ENCODE measurements around the gene CELF3. TPM values are rescaled to one million over a fixed set of nuclear protein-coding genes. Genes with fewer than 3 reads are reported as not detected.
"Not testable (repeated sequence)": the region's sequence is repeated elsewhere in the genome, so short reads cannot be mapped to it uniquely, and the experiment has no call there.

CELF3 gene
- polyA plus RNA-seq (ENCODE audit: insufficient read depth in 1 of 5, insufficient read length in 5 of 5, low replicate concordance in 1 of 5) = 1 to 10 TPM in 2 of 5 donors, under 1 TPM in 3; 0.62 to 1.3 (median 0.83) TPM
- long read RNA-seq, donor 1, partial matches to known transcripts = 0 of 9 reads
- long read RNA-seq, donor 1, other reads (novel, unspliced or antisense) = 9 of 9 reads
- long read RNA-seq, donor 2, partial matches to known transcripts = 0 of 1 reads
- long read RNA-seq, donor 2, other reads (novel, unspliced or antisense) = 0 of 1 reads
- long read RNA-seq, donor 3 = 0 reads
- long read RNA-seq, donor 4 = 0 reads
- long read RNA-seq, donor 5 = 0 reads
- long read RNA-seq, donor 6 = 0 reads
- long read RNA-seq, donor 7 = 0 reads
- long read RNA-seq, donor 8 = 0 reads

DNA sequence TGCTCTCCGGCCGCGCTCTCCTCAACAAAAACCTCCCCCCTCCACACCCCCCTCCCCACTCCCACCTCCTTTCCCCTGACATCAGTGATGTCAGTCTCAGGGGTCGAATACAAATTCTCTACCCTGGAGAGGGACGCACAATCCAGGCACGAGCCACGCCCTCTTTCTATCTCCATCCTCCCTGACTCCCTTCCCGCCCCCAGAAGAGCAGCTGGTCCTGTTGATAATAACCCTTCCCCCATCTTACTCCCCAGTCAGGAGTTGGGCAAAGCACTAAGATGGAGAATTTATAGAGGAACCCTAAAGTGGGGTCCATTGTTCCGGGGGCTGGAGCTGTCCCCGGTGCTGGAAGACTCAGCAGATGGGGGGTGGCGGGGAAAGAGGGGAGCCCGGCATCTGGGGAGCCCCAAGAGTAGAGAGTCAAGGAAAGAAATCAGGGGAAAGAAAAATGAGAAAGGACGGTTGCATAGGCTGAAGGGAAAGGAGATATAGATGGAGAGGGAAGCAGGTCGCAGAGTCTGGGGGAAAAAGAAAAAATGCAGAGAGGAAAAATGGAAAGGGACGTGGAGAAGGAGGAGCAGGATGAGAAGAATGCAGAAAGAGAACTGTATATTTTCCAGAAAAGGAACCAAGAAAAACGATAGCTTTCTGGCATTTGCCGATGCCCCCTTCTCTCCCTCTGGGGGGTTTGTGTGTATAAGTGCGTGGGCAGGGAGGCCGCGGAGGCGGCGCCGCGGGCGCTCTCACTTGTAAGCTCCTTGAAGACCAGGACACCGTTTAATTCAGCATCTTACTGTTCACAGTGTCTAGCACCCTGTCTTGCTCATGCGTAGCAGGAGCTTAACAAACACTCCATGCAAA, at the start of gene CELF3:
CELF3 (minus strand) TSS at position 33 of the 861 bp plus-strand sequence. CDS start 783 bp downstream, outside the sequence.
- peak in 1 of 2 donors; percentile 24 for DNase-seq

DNA sequence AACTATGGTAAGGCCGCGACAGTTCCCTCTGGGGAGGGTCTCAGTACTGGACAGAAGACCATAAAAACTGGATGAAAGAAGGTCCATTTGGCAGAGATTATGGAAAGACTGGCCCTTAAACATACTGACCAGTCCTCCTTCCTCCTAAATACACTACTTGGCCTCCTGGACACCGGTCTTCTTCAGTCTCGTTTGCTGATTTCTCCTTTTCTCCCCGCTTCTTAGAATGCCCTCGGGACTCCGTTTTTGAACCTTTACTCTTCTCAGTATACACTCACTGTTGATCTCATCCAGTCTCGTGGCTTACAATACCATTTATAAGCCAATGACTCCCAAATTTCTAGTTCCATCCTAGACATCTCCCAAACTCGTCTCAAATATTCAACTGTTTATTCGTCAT, 47.4 kb upstream of the CELF3 start:
- no peak for DNase-seq

DNA sequence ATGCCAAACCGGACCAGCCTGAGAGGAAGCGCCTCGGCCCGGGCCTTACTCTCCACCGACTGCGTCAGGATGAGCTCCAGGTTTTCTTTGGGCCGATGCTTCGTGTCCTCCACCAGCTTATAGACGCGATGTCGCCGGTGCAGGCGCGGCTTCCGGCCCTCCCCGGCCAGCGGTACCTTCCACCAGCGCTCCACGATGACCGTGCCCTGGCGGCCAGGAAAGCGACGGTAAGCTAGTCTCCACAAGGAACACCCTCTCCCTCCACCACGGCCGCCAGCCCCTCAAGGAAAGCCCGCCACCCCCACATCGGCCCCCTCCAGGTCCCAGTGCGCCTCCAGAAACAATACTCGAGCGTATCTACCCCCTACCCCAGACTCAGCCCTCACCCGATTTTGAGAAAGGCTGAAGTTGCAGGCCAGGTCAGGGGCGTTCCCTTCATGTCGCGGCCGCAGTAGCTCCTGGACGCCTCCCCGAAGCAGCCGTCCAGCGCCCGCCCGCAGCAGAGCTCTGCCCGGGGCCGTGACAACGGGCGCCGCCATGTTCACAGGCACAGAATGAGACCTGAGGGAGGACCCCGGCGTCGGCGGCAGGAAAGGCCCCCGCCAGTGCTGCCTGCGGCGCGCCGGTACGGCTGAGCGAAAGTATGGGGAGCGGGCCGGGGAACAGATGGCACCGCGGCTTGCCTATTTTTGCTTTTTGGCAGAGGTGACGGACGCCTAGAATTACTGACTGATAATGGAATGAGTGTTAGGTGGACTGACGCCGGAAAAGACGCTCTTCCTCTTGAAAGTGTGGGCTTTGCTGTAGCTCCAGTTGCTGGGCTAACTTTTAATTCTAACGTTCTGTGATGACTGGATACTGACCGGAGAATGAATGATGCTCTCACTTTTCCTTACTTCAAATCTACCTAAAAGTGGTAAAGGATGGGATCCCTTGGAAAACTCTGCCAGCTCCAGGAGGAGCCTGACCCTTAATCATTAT, 46.6 kb upstream of the CELF3 start, which contains the start of gene MRPL9:
MRPL9 (minus strand) TSS at position 556 of the 981 bp plus-strand sequence; CDS start at position 539, 17 bp downstream.
- peak; percentile 73 to 79 for DNase-seq

DNA sequence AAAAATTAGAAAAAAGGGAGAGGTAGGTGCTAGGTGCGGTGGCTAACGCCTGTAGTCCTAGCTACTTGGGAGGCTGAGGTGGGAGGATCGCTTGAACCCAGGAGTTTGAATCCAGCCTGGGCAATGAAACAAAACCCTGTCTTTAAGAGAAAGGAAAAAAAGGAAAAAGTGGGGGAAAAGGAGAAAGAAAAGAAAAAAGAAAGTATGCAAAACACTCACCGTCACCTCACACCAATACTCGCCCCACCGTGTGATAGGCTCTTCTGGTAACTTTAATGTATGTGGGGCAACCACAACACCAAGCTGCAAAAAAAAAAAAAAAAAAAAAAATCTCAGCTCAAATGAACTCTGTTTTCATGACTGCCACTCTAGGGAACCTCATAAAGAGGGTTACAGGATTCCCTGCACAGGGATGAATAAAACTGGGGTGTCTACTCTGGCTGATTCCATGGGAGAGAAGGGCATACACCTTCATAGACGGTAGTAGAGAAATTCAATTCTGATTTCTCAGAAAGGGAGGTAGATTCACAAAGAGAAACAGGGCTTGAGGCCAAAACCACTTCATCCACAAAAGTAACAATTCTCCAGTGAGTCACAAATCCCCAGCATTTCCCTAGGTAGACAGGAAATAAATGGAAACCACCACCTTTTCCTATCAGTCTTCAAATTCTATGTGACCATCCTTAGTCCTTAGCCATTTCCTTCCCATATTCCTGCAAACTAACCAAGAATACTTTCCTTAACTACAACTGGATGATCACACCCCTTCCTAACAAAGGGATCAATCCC, 44.2 kb upstream of the CELF3 start:
- no peak for DNase-seq

DNA sequence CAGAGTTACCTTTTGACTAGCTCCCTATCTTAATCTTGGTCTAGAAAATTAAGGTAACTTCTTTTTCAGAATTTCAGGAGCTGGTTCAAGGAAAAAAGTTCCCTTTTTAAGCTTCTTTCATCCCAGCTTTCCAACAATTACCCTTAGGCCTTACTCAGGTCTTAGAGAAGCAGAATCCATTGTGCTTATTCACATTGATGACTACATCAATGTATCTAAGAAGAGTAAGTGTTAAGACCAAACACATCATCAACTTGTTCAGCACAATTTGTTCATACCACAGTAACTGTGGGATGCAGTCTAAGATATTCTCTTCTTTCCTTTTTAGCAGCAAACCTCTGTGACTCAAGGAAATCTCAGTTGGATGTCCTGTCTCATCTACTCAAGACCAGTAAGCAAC, 42.6 kb upstream of the CELF3 start:
- no peak for DNase-seq

DNA sequence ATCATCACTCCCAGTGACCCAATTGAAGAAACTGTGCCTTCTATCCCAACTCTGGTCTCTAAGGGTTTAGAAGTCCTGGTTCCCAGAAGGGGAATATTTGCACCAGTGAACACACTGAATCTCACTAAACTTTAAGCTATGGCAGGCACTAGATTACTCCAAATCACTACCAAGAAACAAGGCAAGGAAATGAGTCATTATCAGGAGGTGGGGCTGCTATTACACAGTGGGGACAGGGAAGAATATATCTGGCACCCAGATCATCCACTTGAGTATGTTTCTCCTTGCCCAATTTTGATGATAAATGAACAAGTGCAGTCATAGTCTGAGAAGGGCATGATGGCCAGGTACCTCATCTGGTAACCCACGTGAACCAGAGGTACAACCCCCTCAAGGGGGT, 39.7 kb upstream of the CELF3 start:
- DNase-seq = no peak

DNA sequence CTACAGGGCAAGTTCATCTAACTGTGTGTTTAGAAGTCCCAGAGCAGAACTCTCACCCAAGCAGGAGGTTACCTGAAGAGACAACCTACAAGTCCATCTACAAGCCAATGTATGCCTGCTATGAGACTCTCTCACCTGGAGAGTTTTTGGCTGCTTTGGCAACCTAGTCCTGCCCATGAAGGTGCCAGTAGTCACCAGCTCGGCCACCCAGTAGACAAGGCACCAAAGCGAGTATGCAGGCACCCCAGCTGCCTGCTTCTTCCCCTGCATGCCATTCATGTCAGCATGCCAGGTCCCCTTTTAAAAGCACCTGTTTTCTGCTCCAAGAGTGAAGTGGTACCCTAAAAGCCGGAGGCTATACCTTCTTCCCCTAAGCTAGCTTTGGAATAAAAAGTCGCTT, 24.9 kb upstream of the CELF3 start:
- no peak for DNase-seq

DNA sequence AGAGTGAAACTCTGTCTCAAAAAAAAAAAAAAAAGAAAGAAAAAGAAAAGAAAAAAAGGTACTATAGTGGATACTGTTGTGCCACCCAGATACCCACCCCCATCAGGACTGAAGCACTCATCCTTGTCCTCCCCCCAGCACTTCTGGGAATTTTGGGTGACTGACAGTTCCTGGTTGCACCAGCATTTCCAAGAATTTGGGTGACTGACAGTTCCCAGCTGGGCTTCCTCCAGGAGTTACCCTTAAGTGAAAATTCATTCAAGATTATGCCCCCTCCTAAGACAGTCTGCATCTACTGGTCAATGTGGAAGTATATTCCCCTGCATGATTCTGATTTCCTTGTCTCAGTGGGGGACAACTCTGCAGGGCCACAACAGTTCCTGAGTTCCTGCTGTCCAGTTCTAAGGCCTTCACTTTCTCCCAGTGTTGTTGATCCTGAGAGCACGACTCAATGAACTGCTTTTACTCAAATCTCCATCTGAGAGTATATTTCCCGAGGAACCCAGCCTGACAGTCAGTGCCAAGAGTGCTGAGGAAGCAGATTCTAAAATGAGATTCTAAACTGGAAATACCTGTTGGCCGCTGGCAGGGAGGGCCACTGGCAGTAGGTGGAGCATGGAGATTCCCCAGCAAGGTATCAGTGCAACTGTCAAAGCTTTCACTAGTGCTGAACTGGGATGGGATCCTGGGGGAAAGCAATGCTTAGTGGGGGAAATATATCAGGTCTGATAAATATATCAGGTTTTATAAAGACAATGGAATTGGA, 23.2 kb upstream of the CELF3 start:
- no peak for DNase-seq

DNA sequence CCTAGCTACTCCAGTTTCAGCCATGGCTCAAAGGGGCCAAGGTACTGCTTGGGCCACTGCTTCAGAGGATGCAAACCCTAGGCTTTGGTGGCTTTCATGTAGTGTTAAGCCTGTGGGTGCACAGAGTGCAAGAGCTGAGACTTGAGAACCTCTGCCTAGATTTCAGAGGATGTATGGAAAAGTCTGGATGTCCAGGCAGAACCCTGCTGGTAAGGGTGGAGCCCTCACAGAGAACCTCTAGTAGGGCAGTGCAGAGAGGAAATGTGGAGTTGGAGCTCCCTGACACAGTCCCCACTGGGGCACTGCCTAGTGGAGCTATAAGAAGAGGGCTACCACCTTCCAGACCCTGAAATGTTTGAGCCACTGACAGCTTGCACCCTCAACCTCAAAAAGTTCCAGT, 20.9 kb upstream of the CELF3 start:
- DNase-seq = no peak

DNA sequence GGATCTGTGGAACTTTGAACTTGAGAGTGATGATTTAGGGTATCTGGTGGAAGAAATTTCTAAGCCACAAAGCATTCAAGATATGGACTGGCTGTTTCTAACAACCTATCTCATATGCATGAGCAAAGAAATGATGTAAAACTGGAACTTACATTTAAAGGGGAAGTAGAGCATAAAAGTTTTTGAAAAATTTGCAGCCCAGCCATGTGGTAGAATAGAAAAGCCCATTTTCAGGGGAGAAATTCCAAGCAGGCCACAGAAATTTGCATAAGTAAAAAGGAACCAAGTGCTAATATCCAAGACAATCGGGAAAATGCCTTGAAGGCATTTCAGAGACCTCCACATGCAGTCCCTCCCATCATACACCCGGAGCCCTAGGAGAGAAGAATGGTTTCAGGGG, 20.4 kb upstream of the CELF3 start:
- no peak for DNase-seq

DNA sequence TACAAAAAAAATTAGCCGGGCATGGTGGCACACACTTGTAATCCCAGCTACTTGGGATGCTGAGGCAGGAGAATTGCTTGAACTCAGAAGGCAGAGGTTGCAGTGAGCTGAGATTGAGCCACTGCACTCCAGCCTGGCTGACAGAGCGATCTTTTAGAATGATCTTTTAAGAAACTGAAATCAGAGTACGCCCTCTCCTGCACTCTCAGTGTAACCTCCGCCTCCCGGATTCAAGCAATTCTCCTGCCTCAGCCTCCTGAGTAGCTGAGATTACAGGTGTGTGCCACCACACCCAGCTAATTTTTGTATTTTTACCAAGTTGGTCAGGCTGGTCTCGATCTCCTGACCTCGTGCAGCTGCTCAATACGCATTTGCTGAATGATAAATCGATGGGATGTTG, 17.4 kb upstream of the CELF3 start:
- DNase-seq = not testable (repeated sequence)

DNA sequence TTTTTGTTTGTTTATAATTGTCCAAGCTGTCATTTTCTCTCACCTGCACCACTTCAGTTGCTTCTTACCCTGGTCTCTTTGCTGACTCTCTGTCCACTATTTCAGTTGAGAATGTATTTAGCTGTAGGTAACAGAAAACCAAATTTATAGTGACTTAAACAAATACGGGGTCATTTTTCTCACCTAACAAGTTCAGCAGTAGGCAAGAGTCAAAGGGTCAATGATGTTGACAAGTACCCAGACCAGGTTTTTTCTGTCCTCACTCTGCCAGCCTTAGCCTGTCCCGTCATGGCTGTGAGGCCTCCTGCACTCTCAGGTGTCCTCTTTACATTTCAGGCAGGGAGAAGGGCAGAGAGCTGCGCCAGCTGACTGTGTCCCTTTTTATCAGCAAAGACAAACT, 16.5 kb upstream of the CELF3 start:
- DNase-seq = no peak

DNA sequence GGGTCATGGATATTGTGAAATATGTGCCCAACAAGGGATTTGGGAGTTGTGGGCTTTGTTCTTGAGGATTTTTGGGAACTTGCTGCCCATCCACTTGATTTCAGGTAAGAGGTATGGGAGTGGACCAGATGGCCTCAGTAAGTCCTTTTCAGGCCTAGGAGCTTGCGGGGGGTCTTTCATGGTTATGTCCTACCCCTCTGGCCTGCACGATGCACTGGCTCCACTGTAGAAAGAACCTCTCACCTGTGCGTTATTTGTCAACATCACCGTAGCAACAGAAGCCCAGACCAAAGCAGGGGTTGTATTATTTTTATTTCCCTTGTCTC, 13.3 kb upstream of the CELF3 start:
- no peak for DNase-seq

DNA sequence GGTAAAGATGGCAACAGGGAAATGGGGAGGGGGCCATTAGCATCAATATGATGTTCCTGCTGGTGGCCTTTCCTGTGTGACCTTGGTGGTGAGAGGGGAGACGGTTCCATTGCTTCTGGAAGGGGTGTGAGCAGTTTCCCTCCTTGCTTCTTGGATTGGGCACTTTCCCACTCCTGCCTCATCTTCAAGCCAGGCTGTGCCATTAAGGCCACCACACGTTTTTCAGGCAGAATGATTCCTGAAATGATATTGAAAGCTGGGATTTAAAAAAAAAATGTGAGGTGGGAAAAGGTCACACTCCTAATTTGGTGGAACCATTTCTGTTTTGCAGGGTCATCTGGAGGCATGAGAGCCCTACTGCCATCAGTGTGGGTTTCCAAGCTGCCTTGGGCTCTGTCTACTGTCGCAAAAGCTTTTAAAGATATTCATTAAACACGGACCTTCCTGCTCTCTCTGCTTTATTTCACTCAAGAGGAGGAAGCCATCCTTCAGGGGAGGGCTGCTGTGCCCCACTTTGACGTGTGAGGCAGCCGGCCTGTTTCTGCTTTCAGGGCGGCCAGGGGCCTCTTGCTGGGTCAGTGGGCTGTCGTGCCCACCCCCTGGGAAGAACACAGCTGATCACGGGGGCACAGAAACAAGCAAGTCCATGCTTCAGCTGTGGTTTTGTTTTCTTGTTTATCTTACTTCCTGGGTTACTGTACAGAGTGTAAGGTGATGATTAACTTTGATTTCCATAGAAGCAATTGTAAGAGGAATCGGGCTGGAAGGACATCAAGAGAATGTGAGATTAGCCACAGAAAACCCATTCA, 12.8 kb upstream of the CELF3 start:
- DNase-seq = no peak

DNA sequence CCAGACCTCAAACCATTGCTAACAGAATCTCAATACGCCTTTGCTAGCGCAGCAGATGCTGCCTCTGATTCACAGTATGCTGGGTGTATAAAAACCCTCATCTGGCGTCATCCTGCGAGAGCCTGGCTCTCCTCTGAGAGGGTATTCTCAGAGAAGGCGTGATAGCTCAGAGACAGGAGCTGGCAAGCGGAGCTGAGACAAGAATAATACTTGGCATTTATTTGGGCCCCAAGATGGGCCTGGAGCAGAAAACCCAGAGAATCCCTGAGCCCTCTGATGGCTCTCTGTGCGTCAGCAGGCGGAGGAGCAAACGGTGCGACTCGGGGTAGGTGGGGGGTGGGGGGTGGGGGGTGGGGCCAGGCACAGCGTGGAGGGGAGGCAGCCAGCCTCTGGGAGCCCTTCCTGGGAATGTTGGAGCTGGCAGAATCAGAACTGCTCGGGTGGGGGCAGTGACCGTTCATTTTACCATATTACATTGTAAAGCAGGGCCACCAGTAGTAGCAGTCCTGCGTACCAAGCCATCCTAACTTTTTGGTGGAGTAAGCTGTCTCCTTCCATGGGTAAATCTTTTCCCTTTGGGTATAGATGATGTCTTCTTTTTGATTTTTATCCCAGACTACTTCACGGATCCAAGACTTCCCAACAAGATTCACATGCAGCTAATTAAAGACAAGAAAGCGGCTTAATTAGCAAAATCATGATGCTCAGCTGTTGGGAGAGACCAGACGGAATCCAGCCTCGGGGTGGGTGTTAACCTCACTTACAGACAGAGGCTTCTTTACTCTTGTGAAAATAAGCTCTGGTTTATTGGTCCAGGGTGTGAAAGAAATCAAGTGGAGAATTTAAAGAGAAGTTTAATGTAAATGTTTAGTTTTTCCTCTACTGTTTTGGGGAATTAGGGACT, 11.8 kb upstream of the CELF3 start:
- no peak for DNase-seq

DNA sequence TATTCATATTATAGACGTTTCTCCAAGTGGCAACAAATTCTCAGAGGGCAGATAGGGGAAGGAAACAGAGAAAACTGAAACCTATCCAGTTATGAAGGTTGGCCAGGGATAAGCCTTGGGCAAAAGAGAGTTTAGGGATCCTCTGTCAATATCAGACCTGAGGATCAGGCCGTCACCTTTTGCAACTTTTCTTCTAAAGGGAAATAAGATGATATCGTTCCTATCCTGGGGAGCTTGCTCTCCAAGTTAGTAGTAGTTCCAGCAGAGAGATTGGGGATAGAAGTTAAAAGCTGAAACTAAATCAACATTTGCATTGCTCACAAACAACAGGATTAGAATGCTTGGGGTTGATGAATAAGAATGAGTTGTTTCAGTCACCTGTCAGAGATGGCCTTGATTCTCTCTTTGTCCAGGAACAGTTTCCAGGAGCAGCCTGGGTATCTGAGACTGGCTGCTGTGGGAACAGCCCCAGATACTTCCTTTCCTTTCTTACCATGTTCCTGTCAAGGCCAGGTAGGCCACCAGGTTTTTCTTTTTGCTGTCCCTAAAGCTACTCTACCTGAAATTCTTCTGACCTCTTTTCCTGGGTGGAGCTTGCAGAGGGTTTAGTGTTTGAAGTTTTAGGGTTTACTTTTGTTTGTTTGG, 7.2 kb upstream of the CELF3 start:
- DNase-seq = no peak

DNA sequence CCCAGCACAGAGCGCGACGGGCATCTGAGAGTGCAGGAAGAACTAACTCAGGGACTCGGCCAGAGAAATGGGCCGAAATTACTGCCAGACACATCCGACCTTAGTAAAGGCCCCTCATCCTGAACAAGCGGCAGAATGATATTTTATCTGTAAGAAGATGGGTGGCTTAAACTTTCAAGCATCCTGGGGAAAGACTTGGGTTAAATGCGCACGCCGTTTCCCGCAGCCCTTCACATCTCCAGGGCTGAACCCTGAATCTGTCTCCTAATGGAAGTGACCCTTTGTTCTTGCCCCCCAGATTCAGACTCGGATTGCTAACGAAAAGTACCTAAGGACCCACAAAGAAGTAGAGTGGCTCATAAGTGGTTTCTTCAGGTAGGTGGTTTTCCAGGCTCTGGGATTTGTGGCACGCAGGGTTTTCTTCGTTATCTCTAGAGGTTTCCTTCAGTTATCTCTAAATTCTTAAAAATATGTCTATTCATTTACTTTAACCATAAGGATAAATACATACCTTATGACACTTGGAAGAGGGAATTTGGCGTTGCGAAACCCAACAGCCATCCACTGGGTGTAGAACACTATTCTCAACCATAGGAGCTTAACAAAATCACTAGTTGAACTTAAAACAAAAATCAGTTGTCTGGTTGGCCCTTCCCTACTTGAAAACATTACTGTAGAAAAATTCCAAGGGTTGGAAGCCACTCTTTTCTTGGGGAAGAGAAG, 5.3 kb upstream of the CELF3 start:
- DNase-seq = no peak
